Activated T-cell treated with anti-CD3 and anti-CD28 coated beads for 1 hour (primary cell): ENCODE data around the gene CRIP3.
A peak's percentile ranks its signal among the peaks of the same experiment; 100 is the strongest.

Experiments used
- DNase-seq: peaks from one replicate; pipeline ENCODE4 v3.0.0-alpha.2; 2020; ENCODE audit warnings: low read depth

CRIP3 gene

GRCh38 chr6:43287717-43288679 is 20.6 kb downstream of the CRIP3 start:
- DNase-seq = no peak

- DNase-seq = no peak
Observed at GRCh38 chr6:43286980-43287716, 21.5 kb downstream of the CRIP3 start.

- no peak for DNase-seq
Observed at GRCh38 chr6:43286456-43286979, 22.1 kb downstream of the CRIP3 start.

GRCh38 chr6:43285832-43286231 is 22.8 kb downstream of the CRIP3 start:
- no peak for DNase-seq

GRCh38 chr6:43284991-43285781 is 23.4 kb downstream of the CRIP3 start:
- DNase-seq = no peak

GRCh38 chr6:43283905-43284304 is 24.7 kb downstream of the CRIP3 start:
- no peak for DNase-seq

GRCh38 chr6:43283514-43283901 is 25.1 kb downstream of the CRIP3 start:
- no peak for DNase-seq

GRCh38 chr6:43282636-43283513 is 25.8 kb downstream of the CRIP3 start:
- DNase-seq = no peak

GRCh38 chr6:43282060-43282459 is 26.6 kb downstream of the CRIP3 start:
- DNase-seq = no peak

- no peak for DNase-seq
Observed at GRCh38 chr6:43280234-43280633, 28.4 kb downstream of the CRIP3 start.

GRCh38 chr6:43278524-43279078 is 30.0 kb downstream of the CRIP3 start:
- DNase-seq = no peak

GRCh38 chr6:43277643-43278523 is 30.7 kb downstream of the CRIP3 start:
- no peak for DNase-seq

GRCh38 chr6:43277306-43277642 is 31.4 kb downstream of the CRIP3 start:
- no peak for DNase-seq

GRCh38 chr6:43276577-43277305 is 31.9 kb downstream of the CRIP3 start:
- no peak for DNase-seq

GRCh38 chr6:43275801-43276576 is 32.6 kb downstream of the CRIP3 start:
- DNase-seq = peak; percentile 14

GRCh38 chr6:43274916-43275597 is 33.6 kb downstream of the CRIP3 start:
- peak; percentile 16 for DNase-seq

- no peak for DNase-seq
Observed at GRCh38 chr6:43274127-43274915, 34.3 kb downstream of the CRIP3 start.
